Keratinocyte (primary cell): ENCODE measurements around the gene NLGN1.

Source experiments
- CTCF ChIP-seq, 3 experiments: IDR thresholded peaks in 1 of 3; conservative IDR thresholded peaks in 1 of 3; optimal IDR thresholded peaks in 1 of 3; 2 replicates in 2 of 3; 3 replicates in 1 of 3; pipeline versions ENCODE3 to v1.5.1; 2011; ENCODE audit warnings: low read length in 3 of 3, mild to moderate bottlenecking in 3 of 3, moderate library complexity in 2 of 3, control low read depth in 1 of 3, inconsistent platforms in 1 of 3; ENCODE audit not compliant: insufficient read depth in 2 of 3; ENCODE audit errors: extremely low read depth in 1 of 3
- EZH2 ChIP-seq: IDR thresholded peaks from one replicate; pipeline ENCODE4 v1.6.1; 2012; ENCODE audit warnings: inconsistent platforms, mild to moderate bottlenecking, low read length, moderate library complexity

DNA sequence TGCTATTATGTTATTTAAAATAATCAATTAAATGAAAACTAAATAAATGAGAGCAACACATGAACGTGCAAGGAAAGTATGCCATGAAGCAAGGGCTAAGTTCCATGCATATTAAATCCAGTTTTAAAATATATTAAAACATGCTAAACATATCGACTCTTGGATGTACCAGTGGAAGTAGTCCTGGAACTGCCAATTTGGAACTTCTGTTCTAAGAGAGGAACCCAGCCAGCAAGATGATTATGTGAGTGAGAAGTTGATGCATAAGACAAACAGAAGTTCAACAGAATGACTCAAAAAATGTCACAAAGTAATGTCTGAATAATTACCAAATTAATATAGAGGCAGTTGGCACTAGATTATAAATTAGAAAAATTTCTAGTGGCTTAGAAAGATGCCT, 714.2 kb downstream of the NLGN1 start:
- TF ChIP-seq CTCF (optimal IDR thresholded peaks at IDR 0.05 in 1 of 3, IDR thresholded peaks at IDR 0.05 in 1 of 3, conservative IDR thresholded peaks at IDR 0.05 in 1 of 3; ENCODE audit: extremely low read depth in 1 of 3, insufficient read depth in 2 of 3, low read length in 3 of 3) (no peak), EZH2 (no peak)
